ENCODE data around the gene PAK6.

- TF ChIP-seq POLR2A (IDR thresholded peaks at IDR 0.05), result no peak
- peak; percentile 73 to 91 (median 87) for TF ChIP-seq CTCF (IDR thresholded peaks at IDR 0.05)
Observed at GRCh38 chr15:40217166-40217824, 21.6 kb upstream of the PAK6 start.

Data from heart left ventricle (tissue), 13 donors.